Smooth muscle cell (in vitro differentiated cells): ENCODE results near the gene ABHD12. TPM values are rescaled to one million over a fixed set of nuclear protein-coding genes. Genes with fewer than 3 reads are reported as not detected.

Experiments used
- DNase-seq: peaks from one replicate; lab custom pipeline; 2025; ENCODE audit not compliant: unreplicated experiment; lab: John Stamatoyannopoulos, UW
- H2AFZ ChIP-seq: fragments of 200-600 bp; sonication (generic); 2 replicates; pipeline ENCODE4 v1.6.0; 2016; ENCODE audit warnings: antibody characterized with exemption, low read depth, mild to moderate bottlenecking
- H3F3A ChIP-seq: fragments of 200-600 bp; sonication (generic); 2 replicates; pipeline ENCODE4 v1.6.0; 2017; ENCODE audit warnings: antibody characterized with exemption, low read depth
- H3K27ac ChIP-seq: fragments of 200-600 bp; sonication (generic); 2 replicates; pipeline ENCODE4 v1.5.1; 2016; ENCODE audit warnings: low read depth, mild to moderate bottlenecking
- H3K27me3 ChIP-seq: fragments of 200-600 bp; sonication (generic); 2 replicates; pipeline ENCODE4 v1.6.1; 2016; ENCODE audit warnings: low read depth, mild to moderate bottlenecking
- H3K36me3 ChIP-seq: fragments of 200-600 bp; sonication (generic); 2 replicates; pipeline ENCODE4 v1.5.1; 2016; ENCODE audit warnings: low read depth
- H3K4me1 ChIP-seq: fragments of 200-600 bp; sonication (generic); 2 replicates; pipeline ENCODE4 v1.5.1; 2016; ENCODE audit warnings: low read depth
- H3K4me2 ChIP-seq: fragments of 200-600 bp; sonication (generic); 2 replicates; pipeline ENCODE4 v1.6.0; 2016; ENCODE audit warnings: mild to moderate bottlenecking
- H3K4me3 ChIP-seq: fragments of 200-600 bp; sonication (generic); 2 replicates; pipeline ENCODE4 v1.5.1; 2016; ENCODE audit warnings: mild to moderate bottlenecking
- H3K79me2 ChIP-seq: fragments of 200-600 bp; sonication (generic); 2 replicates; pipeline ENCODE4 v1.6.0; 2016; ENCODE audit warnings: low read depth, mild to moderate bottlenecking
- H3K9ac ChIP-seq: fragments of 200-600 bp; sonication (generic); 2 replicates; pipeline ENCODE4 v1.6.0; 2016; ENCODE audit warnings: low read depth
- H3K9me3 ChIP-seq: fragments of 200-600 bp; sonication (generic); replicated peaks from 2 replicates; pipeline ENCODE4 v1.5.1; 2016; ENCODE audit warnings: low read depth
- H4K20me1 ChIP-seq: fragments of 200-600 bp; sonication (generic); 2 replicates; pipeline ENCODE4 v1.6.0; 2016; ENCODE audit warnings: low read depth
- WGBS: methylation state at CpG from one replicate; pipeline ENCODE4 v1.1.7; 2016; ENCODE audit warnings: low lambda C conversion rate; 5-methylcytosine and 5-hydroxymethylcytosine counted together
- polyA plus RNA-seq: library from polyadenylated mRNA; unstranded; fragments of >200 nt; fragmentation: Nextera tagmentation; extraction: Ambion mirVana; gene quantifications from 2 replicates; pipeline ENCODE4 v1.2.1, GENCODE V29; 2016
- total RNA-seq: library from RNA; depleted of rRNA; stranded (reverse); fragments of >200 nt; gene quantifications from 2 replicates; pipeline ENCODE4 v1.2.3, GENCODE V29; 2014
- TF ChIP-seq, protein P1 (sequence below): fragments of 200-600 bp; sonication (generic); IDR thresholded peaks from 2 replicates; pipeline ENCODE4 v1.5.1; 2017; ENCODE audit warnings: borderline replicate concordance, mild to moderate bottlenecking, antibody characterized with exemption; ENCODE audit not compliant: insufficient read depth, poor library complexity, severe bottlenecking

Gene ABHD12
- total and polyA plus RNA-seq, 2 experiments from 2014 or later = 18.5 to 41.8 TPM

DNA sequence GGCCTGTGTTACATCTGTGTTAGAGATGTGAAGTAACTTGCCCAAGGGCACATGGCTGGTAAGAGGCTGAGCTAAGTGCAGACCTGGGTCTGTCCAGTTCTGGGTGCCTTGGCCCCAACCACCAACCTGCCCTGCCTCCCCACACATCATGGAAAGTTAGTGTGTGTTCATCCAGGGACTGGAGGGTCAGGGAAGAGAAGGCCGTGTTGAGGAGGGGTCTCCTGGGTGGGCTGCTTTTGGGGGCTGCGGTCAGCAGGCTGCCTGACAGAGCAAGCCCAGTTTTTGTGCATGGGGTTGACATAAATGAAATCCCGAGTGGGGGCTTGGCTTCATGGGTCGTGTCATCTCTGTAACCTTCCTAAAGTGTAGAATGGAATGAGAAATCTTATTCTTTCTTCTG is 131.8 kb downstream of the ABHD12 start:
- no peak overlapping the region for H3K4me3 ChIP-seq
- no peak for DNase-seq
- no peaks in the 10 kb centered on the region for H3F3A ChIP-seq
- H3K4me1 ChIP-seq = peaks cover 15% of the 10 kb centered on the region
- no peak overlapping the region for H3K4me2 ChIP-seq
- H3K27me3 ChIP-seq = no peaks in the 10 kb centered on the region
- H2AFZ ChIP-seq = no peak overlapping the region
- WGBS = 81% methylated on average over 4 of the region's 4 CpGs
- H3K9ac ChIP-seq = no peak overlapping the region
- H3K36me3 ChIP-seq = no peaks in the 10 kb centered on the region
- peaks cover 29% of the 10 kb centered on the region for H3K79me2 ChIP-seq
- TF ChIP-seq, protein P1, sequence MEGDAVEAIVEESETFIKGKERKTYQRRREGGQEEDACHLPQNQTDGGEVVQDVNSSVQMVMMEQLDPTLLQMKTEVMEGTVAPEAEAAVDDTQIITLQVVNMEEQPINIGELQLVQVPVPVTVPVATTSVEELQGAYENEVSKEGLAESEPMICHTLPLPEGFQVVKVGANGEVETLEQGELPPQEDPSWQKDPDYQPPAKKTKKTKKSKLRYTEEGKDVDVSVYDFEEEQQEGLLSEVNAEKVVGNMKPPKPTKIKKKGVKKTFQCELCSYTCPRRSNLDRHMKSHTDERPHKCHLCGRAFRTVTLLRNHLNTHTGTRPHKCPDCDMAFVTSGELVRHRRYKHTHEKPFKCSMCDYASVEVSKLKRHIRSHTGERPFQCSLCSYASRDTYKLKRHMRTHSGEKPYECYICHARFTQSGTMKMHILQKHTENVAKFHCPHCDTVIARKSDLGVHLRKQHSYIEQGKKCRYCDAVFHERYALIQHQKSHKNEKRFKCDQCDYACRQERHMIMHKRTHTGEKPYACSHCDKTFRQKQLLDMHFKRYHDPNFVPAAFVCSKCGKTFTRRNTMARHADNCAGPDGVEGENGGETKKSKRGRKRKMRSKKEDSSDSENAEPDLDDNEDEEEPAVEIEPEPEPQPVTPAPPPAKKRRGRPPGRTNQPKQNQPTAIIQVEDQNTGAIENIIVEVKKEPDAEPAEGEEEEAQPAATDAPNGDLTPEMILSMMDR = no peak
- H4K20me1 ChIP-seq = peaks cover 50% of the 10 kb centered on the region
- no peaks in the 10 kb centered on the region for H3K9me3 ChIP-seq
- H3K27ac ChIP-seq = no peak overlapping the region

DNA sequence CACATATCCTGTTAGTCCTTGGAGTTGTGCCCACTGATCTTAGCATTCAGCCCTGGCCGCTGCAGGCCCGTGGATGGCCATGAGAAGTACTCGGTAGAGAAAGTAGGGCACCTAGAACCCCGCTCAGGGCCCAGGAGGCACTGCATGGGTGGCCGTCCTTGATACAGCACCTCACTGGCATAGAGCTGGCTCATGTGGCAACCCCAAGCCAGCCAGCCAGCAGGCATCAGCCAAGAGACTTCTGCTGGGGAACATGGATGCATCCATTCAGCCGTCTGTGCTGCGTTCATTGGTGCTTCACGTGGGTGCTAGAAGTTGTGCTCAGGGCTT is 132.2 kb downstream of the ABHD12 start:
- Histone ChIP-seq H3K36me3 (no peaks in the 10 kb centered on the region), H3K4me1 (peaks cover 18% of the 10 kb centered on the region), H3K79me2 (peaks cover 29% of the 10 kb centered on the region), H4K20me1 (peaks cover 54% of the 10 kb centered on the region), H3K27ac (no peak overlapping the region), H3K9ac (no peak overlapping the region), H3K27me3 (no peaks in the 10 kb centered on the region), H3K9me3 (no peaks in the 10 kb centered on the region), H3K4me2 (no peak overlapping the region), H2AFZ (no peak overlapping the region), H3F3A (peaks cover 4% of the 10 kb centered on the region), H3K4me3 (no peak overlapping the region)
- TF ChIP-seq, protein P1 = no peak
- no peak for DNase-seq
- 93% methylated on average over 8 of the region's 8 CpGs for WGBS

DNA sequence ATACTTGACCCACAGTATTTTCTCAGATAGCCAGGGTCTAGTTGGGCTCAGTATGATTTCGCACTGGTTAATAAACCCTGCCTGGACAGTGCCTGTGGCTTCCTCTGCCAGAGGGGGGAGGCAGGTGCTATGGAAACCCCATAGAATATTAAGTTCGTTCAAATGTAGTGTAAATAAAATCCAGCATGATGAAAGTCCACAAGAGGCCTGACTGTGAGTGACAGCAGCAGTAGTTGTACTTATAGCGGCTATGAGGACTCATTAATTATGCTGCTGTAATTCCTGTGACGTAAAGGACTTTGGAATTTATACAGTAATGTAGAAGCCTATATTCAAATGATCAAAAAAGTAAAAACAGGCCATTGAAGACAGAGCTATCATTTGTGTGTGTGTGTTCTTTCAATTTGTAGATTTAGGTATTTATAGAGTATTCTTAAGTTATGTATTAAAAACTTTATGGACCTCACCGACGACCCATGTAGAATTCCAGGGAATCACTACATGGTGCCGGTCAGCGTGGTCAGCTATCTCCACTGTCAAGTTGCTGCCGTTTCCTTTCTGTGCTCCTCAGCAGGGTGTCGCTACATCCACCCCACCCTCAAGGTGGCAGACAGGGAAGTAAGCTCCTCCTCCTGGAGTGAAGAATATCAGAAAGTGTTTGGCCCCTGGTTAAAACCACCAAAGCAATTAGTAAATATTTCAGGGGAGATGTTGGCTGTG is 132.7 kb downstream of the ABHD12 start:
- Histone ChIP-seq H3K9me3 (no peaks in the 10 kb centered on the region), H3K36me3 (no peaks in the 10 kb centered on the region), H3K27ac (no peak overlapping the region), H3K4me1 (peaks cover 18% of the 10 kb centered on the region), H4K20me1 (peaks cover 60% of the 10 kb centered on the region), H3K4me2 (no peak overlapping the region), H3K27me3 (no peaks in the 10 kb centered on the region), H2AFZ (no peak overlapping the region), H3K9ac (no peak overlapping the region), H3F3A (peaks cover 5% of the 10 kb centered on the region), H3K79me2 (peaks cover 29% of the 10 kb centered on the region), H3K4me3 (no peak overlapping the region)
- no peak for DNase-seq
- TF ChIP-seq, protein P1 = no peak
- 96% methylated on average over 10 of the region's 10 CpGs for WGBS

DNA sequence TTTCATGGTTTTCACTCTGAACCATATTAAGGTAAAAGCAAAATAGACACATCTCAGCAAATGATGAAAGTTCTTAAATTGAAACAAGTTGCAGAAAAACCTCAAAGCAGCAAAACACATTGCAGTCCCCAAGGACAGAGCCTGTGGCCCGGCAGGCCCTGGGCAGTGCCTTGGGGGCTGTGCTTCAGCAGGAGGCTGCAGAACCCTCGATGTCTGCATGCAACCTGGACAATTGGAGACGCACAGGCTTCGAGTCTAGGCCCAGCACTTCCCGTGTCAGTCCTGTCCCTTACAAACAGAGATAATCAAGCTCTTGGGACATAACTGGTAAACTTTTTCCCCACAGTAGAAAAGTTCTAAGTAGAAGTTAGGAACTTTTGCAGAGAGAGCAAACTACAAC is 133.5 kb downstream of the ABHD12 start:
- H3K4me2 ChIP-seq = no peak overlapping the region
- H4K20me1 ChIP-seq = peaks cover 67% of the 10 kb centered on the region
- H3K4me3 ChIP-seq = no peak overlapping the region
- peaks cover 5% of the 10 kb centered on the region for H3F3A ChIP-seq
- H3K4me1 ChIP-seq = peaks cover 22% of the 10 kb centered on the region
- H3K27ac ChIP-seq = no peak overlapping the region
- no peak overlapping the region for H3K9ac ChIP-seq
- H3K36me3 ChIP-seq = no peaks in the 10 kb centered on the region
- no peak for DNase-seq
- TF ChIP-seq, protein P1 = no peak
- no peaks in the 10 kb centered on the region for H3K9me3 ChIP-seq
- peaks cover 36% of the 10 kb centered on the region for H3K79me2 ChIP-seq
- 95% methylated on average over 5 of the region's 5 CpGs for WGBS
- H3K27me3 ChIP-seq = no peaks in the 10 kb centered on the region
- no peak overlapping the region for H2AFZ ChIP-seq
